Glutamatergic neuron (in vitro differentiated cells): Measurements from ENCODE around the gene MACROD2. TPM values are rescaled to one million over a fixed set of nuclear protein-coding genes. Genes with fewer than 3 reads are reported as not detected.

Experiments used
- DNase-seq: peaks from one replicate; pipeline ENCODE4 v3.0.0; 2022
- H3K27ac Mint-ChIP-seq: one replicate; pipeline ENCODE4 v1.8.0; 2020; ENCODE audit warnings: mild to moderate bottlenecking, mixed read lengths, inconsistent platforms; ENCODE audit not compliant: unreplicated experiment
- H3K27me3 Mint-ChIP-seq: one replicate; pipeline ENCODE4 v1.8.0; 2020; ENCODE audit warnings: mild to moderate bottlenecking, moderate library complexity, mixed read lengths, inconsistent platforms; ENCODE audit not compliant: unreplicated experiment
- H3K36me3 Mint-ChIP-seq: one replicate; pipeline ENCODE4 v1.8.0; 2020; ENCODE audit warnings: mild to moderate bottlenecking, mixed read lengths, inconsistent platforms; ENCODE audit not compliant: unreplicated experiment
- H3K4me1 Mint-ChIP-seq: one replicate; pipeline ENCODE4 v1.8.0; 2020; ENCODE audit warnings: mild to moderate bottlenecking, low read depth, mixed read lengths, inconsistent platforms; ENCODE audit not compliant: unreplicated experiment
- H3K4me3 Mint-ChIP-seq: one replicate; pipeline ENCODE4 v1.8.0; 2020; ENCODE audit warnings: mild to moderate bottlenecking, mixed read lengths, inconsistent platforms; ENCODE audit not compliant: unreplicated experiment
- H3K9me3 Mint-ChIP-seq: one replicate; pipeline ENCODE4 v1.8.0; 2020; ENCODE audit warnings: mild to moderate bottlenecking, moderate library complexity, mixed read lengths, inconsistent platforms; ENCODE audit not compliant: unreplicated experiment
- CTCF ChIP-seq: fragments of 200-600 bp; sonication (generic); IDR thresholded peaks from one replicate; pipeline ENCODE4 v1.5.0; 2021; ENCODE audit not compliant: partially characterized antibody, unreplicated experiment
- total RNA-seq: library from RNA; stranded (reverse); fragmentation: NEBNext Ultra II Directional; extraction: Animal tissue kit (Norgen Biotek cat#: 25700); gene quantifications from one replicate; pipeline ENCODE4 v1.2.1, GENCODE V29; 2021; ENCODE audit not compliant: unreplicated experiment

MACROD2 gene
- total RNA-seq, 1 donor from 2014 or later, result 8.7 TPM

- Mint-ChIP-seq H3K36me3 (no peaks in the 10 kb centered on the region), H3K27ac (no peak overlapping the region), H3K9me3 (peaks cover 1% of the 10 kb centered on the region), H3K4me3 (no peak overlapping the region), H3K4me1 (no peaks in the 10 kb centered on the region), H3K27me3 (no peaks in the 10 kb centered on the region)
- no peak for DNase-seq
- TF ChIP-seq CTCF, result no peak
These were observed 439.2 kb downstream of the MACROD2 start for GRCh38 chr20:14434384-14435136.

GRCh38 chr20:14441201-14441600, 445.9 kb downstream of the MACROD2 start:
- no peak for TF ChIP-seq CTCF
- no peaks in the 10 kb centered on the region for H3K9me3 Mint-ChIP-seq
- no peaks in the 10 kb centered on the region for H3K27me3 Mint-ChIP-seq
- DNase-seq, result no peak
- H3K4me3 Mint-ChIP-seq, result no peak overlapping the region
- H3K4me1 Mint-ChIP-seq, result no peaks in the 10 kb centered on the region
- H3K36me3 Mint-ChIP-seq, result no peaks in the 10 kb centered on the region
- no peak overlapping the region for H3K27ac Mint-ChIP-seq

- H3K9me3 Mint-ChIP-seq, result no peaks in the 10 kb centered on the region
- DNase-seq, result no peak
- H3K27me3 Mint-ChIP-seq, result no peaks in the 10 kb centered on the region
- no peaks in the 10 kb centered on the region for H3K36me3 Mint-ChIP-seq
- H3K4me1 Mint-ChIP-seq, result no peaks in the 10 kb centered on the region
- no peak for TF ChIP-seq CTCF
- H3K27ac Mint-ChIP-seq, result no peak overlapping the region
- no peak overlapping the region for H3K4me3 Mint-ChIP-seq
These were observed 448.8 kb downstream of the MACROD2 start for GRCh38 chr20:14444106-14444505.

- Mint-ChIP-seq H3K27me3 (no peaks in the 10 kb centered on the region), H3K4me1 (no peaks in the 10 kb centered on the region), H3K9me3 (no peaks in the 10 kb centered on the region), H3K4me3 (no peak overlapping the region), H3K27ac (no peak overlapping the region), H3K36me3 (no peaks in the 10 kb centered on the region)
- no peak for DNase-seq
- TF ChIP-seq CTCF, result no peak
These were observed 450.0 kb downstream of the MACROD2 start for GRCh38 chr20:14445310-14445709.

- no peaks in the 10 kb centered on the region for H3K4me1 Mint-ChIP-seq
- no peaks in the 10 kb centered on the region for H3K36me3 Mint-ChIP-seq
- no peak for DNase-seq
- H3K9me3 Mint-ChIP-seq, result no peaks in the 10 kb centered on the region
- no peak overlapping the region for H3K4me3 Mint-ChIP-seq
- no peak for TF ChIP-seq CTCF
- H3K27me3 Mint-ChIP-seq, result no peaks in the 10 kb centered on the region
- H3K27ac Mint-ChIP-seq, result no peak overlapping the region
These were observed 450.6 kb downstream of the MACROD2 start for GRCh38 chr20:14445902-14446301.
